Fibroblast of skin of back (primary cell): ENCODE data around the gene EPHA4.

Experiments
- DNase-seq: peaks from one replicate; pipeline ENCODE4 v3.0.0-alpha.2; 2013

EPHA4 gene

DNA sequence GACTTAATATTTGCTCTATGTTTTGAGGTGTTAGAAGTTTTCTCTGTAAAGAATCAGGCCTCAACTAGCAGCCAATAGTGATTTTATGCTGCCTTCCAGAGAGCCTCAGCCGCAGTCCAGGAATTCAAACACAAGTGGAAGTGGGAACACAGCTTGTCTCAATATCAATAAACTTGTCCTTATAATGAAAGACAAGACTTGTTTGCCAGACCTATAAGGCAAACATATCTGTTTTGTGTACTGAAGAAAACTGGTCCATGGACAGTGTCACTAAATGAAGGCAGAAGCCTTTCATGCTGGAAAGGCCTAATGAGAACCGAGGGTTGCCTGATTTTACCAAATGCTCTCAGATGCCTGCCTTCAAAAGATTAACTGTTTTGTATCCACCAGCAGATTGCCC lies 182.2 kb downstream of the EPHA4 start:
- no peak for DNase-seq

DNA sequence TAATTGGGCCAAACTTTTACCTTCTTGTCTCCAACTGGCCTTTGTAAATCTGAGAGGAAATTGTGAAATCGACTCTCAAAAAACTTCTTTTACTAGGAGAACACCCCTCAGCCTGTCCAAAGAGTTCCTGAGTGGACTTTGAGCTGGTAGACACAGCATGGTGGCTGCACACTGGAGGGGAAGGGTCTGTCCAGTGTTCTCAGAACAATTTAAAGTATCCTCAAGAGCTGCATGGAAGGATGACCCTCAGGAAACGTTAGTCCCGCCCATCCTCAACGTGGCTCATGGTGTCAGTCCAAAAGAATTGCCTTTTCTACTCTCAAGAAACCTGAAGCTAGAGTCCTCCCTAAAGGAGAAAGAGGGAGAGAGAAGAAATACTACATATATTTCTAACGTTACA lies 182.7 kb downstream of the EPHA4 start:
- DNase-seq, result no peak

DNA sequence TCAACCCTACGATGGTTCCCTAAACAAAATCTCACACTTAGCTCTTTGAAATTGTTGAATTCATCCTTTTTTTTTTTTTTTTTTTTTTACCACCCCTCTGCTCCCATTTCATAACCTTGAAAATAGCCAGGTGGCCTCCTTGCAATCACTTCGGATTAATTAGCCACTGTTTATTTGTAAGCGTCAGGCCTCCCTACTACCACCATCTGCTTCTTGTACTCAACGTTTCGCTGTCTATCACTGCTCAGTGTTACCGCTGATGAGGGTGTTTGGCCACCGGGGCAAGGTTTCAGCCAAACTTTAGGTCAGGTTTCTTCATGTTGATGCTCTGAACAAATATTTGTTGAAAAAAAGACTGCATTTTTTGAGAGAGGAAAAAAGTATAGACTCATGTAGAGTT lies 183.2 kb downstream of the EPHA4 start:
- DNase-seq, result no peak

DNA sequence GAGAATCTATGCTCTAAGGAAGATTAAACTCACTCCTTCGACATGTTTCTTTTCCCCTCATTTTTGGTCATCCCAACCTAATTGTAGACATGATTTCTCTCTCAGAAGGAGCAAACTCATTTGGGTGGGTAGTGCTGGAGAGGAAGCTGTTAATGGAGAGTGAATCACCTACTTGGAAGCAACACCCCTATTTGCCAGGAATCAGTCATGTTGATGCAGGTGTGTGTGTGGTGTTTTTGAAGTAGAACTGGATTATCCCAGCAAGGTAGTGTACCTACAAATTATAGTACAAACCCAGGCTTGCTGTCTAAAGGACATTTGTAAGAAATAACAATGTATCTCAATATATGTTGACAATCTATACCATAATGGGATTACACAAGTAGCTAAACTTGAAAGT lies 186.4 kb downstream of the EPHA4 start:
- no peak for DNase-seq

DNA sequence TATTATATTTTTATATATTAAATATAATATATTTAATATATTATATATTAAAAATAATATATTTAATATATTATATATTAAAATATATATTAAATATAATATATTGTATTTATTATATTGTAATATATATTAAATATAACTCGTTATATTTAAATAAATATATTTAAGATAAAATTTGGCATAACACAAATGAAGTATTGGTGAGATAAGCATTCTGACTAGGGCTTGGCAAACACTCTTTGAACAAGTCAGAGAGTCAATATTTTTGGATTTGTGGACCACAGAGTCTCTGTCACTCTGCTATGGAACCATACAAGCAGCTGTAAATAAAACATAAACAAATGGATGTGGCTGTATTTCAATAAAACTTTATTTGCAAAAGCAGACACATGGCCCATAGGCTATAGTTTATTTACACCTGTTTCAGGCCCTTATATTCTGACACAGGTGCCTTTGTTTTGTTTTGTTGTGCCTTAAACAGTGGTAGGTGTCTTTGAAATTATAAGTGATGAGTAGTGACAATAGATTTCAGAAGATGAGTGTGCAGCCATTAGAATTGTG lies 190.1 kb downstream of the EPHA4 start:
- DNase-seq, result no peak

DNA sequence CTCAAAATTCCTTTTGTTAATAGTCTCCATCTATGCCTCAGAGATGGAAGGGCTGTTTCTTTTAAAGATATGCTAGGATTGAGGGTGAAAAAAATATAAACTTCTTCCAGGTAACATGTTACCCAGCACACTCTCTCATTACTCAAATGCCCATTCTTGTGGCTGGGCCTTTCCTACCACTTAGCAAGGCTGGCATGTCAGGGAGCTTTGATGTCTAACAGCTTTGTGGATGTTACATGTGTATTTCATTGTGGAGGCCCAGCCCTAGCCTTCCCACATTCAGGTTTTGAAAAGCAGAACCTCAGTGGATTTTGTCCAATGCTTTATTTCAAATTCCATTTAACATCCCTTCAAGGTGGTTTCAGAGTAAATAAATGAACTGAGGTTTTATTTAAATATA lies 191.4 kb downstream of the EPHA4 start:
- no peak for DNase-seq

DNA sequence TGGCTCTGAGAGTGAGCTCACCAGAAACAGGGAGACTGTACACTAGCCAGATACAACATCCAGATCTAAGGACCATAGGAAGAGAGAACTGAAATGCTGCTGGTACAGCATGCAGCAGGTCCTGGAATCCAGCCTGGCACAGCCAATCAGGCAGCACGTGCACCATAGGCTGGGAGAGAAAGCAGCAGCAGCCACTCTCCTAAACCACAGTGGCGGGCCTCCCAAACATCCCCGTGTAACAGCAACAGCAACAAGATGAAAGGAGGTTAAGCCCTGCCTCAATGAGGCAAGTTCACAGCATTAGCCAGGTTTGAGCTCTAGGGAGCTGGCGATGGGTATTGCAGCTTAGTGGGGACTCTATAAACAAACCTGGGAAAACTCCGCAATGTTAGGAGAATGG lies 192.0 kb downstream of the EPHA4 start:
- no peak for DNase-seq

DNA sequence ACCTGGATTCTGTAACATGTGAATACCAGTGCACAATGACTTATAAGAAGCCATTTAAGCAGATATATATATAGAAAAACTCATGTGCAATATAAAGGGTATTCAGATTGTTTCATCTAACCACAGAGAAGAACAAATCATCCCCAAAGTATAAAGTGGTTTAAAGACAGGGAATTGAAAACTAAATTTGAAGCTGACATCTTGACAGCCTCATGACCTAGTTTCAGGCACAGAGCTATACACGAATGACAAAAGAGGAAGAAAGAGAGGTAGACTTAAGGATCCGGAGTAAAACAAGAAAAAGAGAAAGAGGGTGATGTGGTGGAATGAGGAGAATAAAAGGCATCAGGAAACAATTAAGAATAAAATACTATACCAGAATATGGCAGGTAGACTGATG lies 194.5 kb downstream of the EPHA4 start:
- DNase-seq, result no peak

DNA sequence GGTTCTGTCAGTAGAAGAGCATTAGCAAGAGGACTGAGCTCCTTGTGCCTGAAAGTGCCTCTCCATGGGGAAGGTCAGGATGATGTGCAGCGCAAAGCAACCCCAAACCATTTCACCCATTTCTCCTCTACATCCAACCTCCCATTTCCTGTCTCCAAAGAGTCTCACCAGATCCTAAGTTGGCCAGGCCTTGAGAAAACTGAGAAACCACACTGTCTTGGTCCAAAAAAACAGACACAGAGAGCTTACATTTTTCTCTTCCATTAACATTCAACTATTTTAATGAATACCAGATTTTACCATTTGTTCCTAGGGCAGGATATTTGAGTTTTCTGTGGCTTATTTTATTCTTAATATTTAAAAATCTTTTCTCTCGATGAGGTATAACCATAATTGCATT lies 195.0 kb downstream of the EPHA4 start:
- DNase-seq, result no peak

DNA sequence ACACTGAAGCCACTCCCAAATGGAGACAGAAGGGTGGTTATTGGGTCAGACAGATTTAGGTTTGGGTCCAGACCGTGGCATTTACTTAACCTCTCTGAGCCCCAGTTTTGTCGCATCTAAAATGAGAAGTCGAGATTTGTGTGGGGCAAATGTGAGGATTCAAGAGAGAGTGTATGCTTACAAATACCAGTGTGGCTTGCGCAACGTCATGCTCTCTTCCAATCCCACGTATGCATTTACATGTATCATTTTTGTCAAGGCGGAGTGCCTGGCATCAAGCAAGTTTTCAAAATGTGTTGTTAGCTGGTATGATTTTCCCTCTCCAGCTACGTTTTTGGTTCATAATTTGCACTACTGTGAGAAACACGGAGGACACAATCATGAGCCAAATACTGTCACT lies 197.9 kb downstream of the EPHA4 start:
- no peak for DNase-seq

DNA sequence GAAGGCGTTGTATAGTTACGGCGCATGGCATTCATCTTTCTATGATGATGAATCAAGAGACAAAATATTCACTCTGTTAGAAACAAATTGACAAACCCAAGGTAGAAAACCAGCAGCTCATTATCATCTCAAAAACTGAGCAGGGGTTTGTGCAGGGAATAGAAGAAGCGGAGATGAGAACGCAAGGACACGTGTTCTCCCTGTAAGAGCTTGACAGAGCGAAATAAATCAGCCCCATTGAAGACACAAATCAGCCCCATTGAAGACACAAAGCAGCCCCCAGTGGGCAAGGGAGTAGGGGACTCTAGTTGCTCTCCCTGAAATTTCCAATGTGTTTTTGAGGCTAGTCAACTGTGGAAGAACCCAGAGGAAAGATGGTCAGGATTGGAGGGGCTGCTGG lies 199.2 kb downstream of the EPHA4 start:
- no peak for DNase-seq

DNA sequence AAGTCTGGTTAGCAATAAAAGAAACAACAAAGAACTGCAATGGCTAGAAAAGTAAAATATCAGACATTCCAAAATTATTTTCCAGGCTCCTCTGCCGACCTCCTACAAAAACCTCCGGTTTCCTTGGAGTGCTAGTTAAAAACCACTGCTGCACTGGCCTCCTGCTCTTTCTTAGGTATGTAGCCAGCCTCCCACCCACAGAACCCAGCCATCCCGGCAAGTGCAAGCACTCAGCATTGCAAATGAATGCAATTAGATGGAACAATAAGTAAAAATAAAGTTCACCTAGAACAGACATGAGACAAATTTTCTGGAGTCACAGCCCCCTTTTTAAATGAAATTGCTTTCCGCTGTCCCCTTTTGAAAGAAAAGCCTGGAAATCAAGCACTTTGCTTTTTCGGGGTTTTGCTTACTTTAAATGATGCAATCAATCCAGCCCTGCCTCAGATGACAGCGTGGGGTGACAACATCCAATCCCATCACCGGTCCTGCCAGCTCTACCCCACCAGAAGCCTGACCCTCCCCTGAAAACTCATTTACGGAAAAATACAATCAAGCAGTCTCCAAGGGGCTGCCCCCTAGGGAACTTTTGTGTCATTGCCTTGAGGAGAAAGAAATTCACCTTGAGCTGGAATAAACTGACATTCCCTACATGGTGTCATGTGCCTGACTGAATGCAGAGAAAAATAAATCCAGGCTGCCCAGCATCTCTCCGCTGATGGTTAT lies 199.8 kb downstream of the EPHA4 start:
- no peak for DNase-seq

DNA sequence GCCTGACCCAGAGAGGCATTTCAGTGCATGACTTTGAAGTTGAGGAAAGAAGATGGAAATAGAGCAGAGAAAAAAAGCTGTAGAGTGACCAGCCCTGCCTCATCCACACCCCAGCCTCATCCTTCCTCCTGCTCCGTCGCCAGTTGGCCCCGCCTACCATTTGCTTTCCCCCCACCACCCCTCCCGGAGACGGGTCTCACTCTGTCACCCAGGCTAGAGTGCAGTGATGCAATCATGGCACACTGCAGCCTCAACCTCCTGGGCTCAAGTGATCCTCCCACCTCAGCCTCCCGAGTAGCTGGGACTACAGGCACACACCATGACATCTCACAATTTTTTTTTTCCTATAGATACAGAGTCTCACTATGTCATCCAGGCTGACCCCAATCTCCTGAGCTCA lies 200.8 kb downstream of the EPHA4 start:
- DNase-seq, result no peak

DNA sequence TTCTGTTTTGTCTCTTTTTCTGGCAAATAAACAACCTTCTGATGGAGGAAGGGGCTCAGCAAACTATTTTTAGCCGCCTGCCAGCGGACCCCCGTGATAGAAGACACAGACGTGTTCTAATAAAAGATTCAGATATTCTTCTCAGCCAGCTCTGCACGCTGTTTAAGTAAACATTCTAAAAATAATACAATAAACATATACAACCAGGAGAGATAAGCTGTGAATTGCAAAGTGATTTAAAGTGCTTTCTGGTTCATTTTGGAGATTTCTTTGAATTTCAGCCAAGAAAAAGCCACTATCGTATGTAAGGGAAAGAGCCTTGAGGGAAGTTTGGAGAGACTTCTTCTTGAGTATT lies 201.3 kb downstream of the EPHA4 start:
- no peak for DNase-seq

DNA sequence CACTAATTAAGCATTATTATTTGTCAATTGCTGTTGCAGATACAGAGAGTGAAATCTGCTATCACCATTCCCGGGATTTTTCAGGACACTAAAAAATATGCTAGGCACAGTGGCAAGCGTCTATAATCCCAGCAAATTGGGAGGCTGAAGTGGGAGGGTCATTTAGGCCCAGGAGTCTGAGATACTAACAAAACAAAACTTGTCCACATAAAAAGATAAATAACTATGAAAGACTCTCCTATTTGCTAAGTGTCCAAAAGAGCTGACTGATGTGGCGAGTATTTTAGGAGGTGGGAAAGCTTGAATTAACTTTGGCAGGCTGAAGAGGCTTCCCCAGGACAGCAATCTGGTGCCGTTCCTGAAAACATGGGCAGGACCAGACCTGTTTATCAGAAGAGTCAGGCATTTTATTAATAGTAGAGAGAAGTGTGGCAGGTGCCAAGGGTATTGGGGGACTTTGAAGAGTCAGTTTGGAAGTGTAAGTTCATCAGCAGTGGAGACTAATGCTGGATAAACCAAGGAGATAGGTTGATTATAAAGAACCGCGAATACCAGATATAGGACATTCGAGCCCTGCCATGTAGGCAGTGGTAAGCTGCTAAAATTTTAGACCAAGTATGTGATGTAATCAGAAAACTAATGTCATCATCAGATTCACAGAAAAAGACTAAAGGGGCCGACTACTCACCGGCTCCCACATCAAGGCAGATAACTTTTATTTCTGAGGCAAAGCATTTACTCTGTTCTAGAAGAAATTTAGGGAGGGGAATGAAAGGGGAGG lies 201.8 kb downstream of the EPHA4 start:
- no peak for DNase-seq
